IPS DF 6.9 (cell line): ENCODE results near the gene ABHD4.
"Not testable (repeated sequence)": the region's sequence is repeated elsewhere in the genome, so short reads cannot be mapped to it uniquely, and the experiment has no call there.

ENCODE experiments used
- DNase-seq: peaks from one replicate; pipeline ENCODE4 v3.0.0-alpha.2; 2013; ENCODE audit warnings: low read depth, low spot score
- H3K27ac ChIP-seq: one replicate; pipeline ENCODE4 v1.5.1; 2013; ENCODE audit warnings: low read length, control low read depth
- H3K27me3 ChIP-seq: 2 replicates; pipeline ENCODE4 v1.6.1; 2013; ENCODE audit warnings: mild to moderate bottlenecking, low read length; ENCODE audit not compliant: control insufficient read depth, insufficient read depth
- H3K36me3 ChIP-seq: 2 replicates; pipeline ENCODE4 v1.6.1; 2013; ENCODE audit warnings: low read length; ENCODE audit not compliant: control insufficient read depth, insufficient read depth
- H3K4me1 ChIP-seq: 2 replicates; pipeline ENCODE4 v1.6.1; 2013; ENCODE audit warnings: low read length; ENCODE audit not compliant: control insufficient read depth, insufficient read depth
- H3K4me3 ChIP-seq: 2 replicates; pipeline ENCODE4 v1.5.1; 2013; ENCODE audit warnings: mild to moderate bottlenecking, low read length
- H3K9me3 ChIP-seq: 2 replicates; pipeline ENCODE4 v1.6.1; 2013; ENCODE audit warnings: low read length, inconsistent platforms; ENCODE audit not compliant: control insufficient read depth, insufficient read depth
- WGBS: extraction: QIAGEN DNeasy Blood & Tissue Kit; methylation state at CpG from one replicate; pipeline ENCODE4 v1.1.7; 2013; ENCODE audit warnings: mixed read lengths, missing lambda C conversion rate; ENCODE audit not compliant: insufficient read length, insufficient coverage; 5-methylcytosine and 5-hydroxymethylcytosine counted together

ABHD4 gene

DNA sequence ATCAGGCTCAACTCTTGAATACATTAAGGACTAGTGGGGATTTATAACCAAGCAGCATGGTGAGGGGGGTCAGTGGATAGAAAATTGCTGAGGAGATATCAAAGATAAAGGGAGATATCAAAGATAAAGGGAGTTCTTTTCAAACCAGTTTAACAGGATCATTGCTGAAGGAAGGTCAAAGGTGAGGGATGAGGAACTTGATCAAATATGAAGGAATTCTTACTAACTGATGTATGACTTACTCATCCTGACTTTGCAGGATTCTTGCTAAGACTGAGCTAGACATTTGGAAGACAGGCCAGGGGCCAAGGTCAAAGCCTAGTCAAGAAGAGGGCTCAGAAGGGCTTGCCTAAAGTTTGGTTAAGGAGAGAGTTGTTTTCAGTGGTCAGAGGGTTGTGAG is 4.8 kb downstream of the ABHD4 start:
- no peaks in the 10 kb centered on the region for H3K9me3 ChIP-seq
- H3K4me1 ChIP-seq: 0 out of 2 replicates have a peak, but pooled peaks cover 3% of the 10 kb centered on the region
- no peaks in the 10 kb centered on the region for H3K27me3 ChIP-seq
- DNase-seq: no peak
- no peak overlapping the region for H3K27ac ChIP-seq
- H3K36me3 ChIP-seq: peaks cover 40% of the 10 kb centered on the region
- H3K4me3 ChIP-seq: no peak overlapping the region

DNA sequence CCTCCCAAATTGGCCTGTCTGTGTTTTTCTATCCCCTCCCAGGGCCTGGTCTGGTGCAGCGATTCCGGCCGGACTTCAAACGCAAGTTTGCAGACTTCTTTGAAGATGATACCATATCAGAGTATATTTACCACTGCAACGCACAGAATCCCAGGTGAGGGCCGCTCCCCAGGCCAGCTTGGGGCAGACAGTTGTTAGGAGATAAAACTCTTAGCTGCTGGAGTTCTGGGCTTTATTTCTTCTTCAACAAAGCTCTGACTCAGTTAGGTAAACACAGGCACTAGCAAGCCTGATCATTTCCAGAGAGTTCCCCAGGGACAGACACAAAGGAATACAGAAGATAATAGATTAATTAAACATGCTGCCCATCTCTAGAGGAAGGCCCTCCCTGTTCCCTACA is 8.3 kb downstream of the ABHD4 start:
- Histone ChIP-seq H3K9me3 (no peaks in the 10 kb centered on the region), H3K36me3 (peaks cover 53% of the 10 kb centered on the region), H3K27me3 (no peaks in the 10 kb centered on the region), H3K4me3 (no peak overlapping the region), H3K4me1 (no peaks in the 10 kb centered on the region), H3K27ac (no peak overlapping the region)
- no CpG with 5 or more reads among the region's 6 CpGs for WGBS
- DNase-seq: no peak

DNA sequence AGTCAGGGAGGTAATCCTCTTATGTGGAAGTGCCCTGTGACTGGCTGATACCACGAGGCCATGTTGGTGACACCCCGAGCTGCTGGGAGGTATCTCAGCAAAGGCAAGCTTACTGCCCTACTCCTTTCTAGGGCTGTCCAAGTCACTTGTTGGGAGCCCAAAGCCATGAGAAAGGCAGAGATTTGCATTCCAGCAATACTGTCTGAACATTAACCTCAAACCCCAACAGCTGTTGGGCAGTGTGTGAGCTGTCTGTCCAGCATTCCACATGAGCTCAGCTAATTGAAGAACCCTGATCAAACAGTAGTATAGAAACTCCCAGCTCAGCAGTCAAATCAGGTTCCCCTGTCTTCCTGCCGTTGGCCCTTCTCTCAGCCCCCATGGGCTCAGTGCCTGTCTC is 9.2 kb downstream of the ABHD4 start:
- H3K4me1 ChIP-seq: no peaks in the 10 kb centered on the region
- no peak for DNase-seq
- H3K36me3 ChIP-seq: peaks cover 46% of the 10 kb centered on the region
- H3K4me3 ChIP-seq: no peak overlapping the region
- H3K27ac ChIP-seq: no peak overlapping the region
- H3K27me3 ChIP-seq: no peaks in the 10 kb centered on the region
- no CpG with 5 or more reads among the region's 3 CpGs for WGBS
- no peaks in the 10 kb centered on the region for H3K9me3 ChIP-seq

DNA sequence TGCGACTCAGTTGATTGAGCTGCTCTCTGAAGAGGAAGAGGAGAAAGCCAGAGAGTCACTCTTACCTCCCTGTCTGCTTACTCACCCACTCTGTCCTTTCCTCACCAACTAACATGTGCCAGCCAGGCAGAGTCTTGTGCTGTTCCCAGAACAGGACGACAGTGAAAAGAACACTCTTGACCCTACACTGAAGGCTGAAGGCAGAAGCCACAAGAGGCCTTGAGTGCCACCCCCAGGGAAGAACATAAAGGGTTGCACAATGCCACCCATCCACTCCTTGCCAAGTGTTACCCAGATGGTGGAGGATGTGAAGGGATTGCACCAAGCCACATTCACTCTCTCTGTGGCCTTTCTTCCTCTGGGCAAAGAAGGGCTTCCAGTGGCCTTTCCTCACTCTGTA is 12.8 kb downstream of the ABHD4 start:
- Histone ChIP-seq H3K4me3 (no peak overlapping the region), H3K4me1 (no peaks in the 10 kb centered on the region; the same call in 1 of the 2 replicates), H3K27me3 (no peaks in the 10 kb centered on the region), H3K9me3 (no peaks in the 10 kb centered on the region), H3K36me3 (peaks cover 23% of the 10 kb centered on the region; the same call in 1 of the 2 replicates), H3K27ac (no peak overlapping the region)
- no peak for DNase-seq
- no CpG with 5 or more reads among the region's 2 CpGs for WGBS

DNA sequence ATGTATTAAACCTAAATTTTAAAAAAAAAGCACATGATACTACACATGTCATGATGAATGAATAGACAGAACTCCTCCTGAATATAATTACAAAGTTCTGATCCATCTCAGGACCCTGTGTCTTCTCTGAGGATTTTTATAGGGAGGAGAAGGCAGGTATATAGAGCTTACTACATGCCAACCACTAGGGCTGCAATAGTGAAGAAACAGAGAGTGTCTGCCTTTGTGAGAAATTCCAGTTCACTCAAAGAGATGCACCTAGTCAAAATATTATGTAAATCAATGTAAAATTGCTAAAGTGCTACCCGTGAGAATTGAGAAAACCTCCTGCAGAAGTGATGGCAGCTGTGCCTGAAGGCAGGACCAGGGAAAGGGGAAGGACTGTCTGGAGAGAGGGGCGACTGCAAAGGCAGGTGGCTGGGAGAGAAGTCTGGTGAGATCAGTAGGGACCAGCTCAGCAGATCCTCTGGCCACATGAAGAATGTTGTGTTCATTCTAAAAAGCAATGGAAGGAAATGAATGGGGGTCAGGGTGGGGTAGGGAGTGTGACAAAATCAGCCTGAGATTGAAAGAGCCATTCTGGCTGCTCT is 15.1 kb downstream of the ABHD4 start:
- no peak for DNase-seq

DNA sequence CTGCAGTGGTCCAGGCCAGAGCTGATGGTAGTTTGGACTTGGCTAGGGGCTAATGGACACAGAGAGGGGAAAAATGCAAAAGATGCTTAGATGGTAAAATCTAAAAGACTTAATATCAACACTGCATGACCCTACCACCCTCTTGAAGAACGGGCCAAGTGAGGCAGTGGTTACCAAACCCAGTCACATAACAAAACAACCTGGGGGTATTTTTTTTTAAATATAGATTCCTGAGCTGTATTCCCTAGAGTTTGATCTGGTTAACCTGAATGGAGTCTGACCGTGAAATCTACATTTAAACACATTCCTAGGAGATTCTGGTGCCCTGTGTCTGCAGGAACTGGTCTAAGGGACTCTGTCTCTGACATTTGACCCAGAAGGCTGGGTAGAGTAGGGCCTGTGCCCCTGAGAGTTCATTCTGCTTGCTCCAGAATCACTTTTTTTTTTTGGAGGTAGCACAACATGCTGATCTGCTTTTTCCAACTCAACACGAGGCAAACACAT is 15.7 kb downstream of the ABHD4 start:
- DNase-seq: no peak
- Histone ChIP-seq H3K27ac (no peak overlapping the region), H3K27me3 (no peaks in the 10 kb centered on the region), H3K4me1 (no peaks in the 10 kb centered on the region; the same call in 1 of the 2 replicates), H3K4me3 (no peak overlapping the region), H3K9me3 (no peaks in the 10 kb centered on the region), H3K36me3 (peaks cover 13% of the 10 kb centered on the region; the same call in 1 of the 2 replicates)
- WGBS: no CpG with 5 or more reads among the region's 3 CpGs

More for the DNA sequence above, 15.1 kb downstream of the ABHD4 start:
- Histone ChIP-seq H3K4me1 (no peaks in the 10 kb centered on the region; the same call in 1 of the 2 replicates), H3K27ac (no peak overlapping the region), H3K27me3 (no peaks in the 10 kb centered on the region), H3K9me3 (no peaks in the 10 kb centered on the region), H3K4me3 (no peak overlapping the region), H3K36me3 (peaks cover 13% of the 10 kb centered on the region; the same call in 1 of the 2 replicates)
- WGBS: no CpG with 5 or more reads among the region's 2 CpGs

DNA sequence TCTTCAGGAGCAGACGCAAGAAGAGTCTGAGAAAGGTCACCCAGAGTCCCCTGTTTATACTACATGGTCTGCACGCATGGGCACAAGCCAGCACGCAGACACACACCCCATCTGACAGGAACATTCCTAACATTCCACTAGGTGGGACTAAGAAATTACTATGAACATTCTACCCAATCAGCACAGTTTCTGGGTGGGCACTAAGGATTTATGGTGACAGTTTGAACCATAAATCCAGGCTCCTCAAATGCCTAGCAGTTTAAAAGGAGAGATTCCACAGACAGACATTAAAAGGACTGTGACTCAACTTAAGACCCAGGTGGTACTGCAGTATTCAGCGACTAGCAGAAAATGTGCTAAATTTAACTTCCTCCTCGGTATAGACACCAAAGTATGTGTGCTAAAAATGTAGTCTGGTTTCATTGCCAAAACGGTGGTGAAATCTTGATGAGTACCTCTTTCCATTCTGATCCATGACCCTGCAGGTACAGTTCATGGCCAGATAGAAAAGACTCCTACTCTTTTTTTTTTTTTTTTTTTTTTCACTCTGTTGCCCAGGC is 16.2 kb downstream of the ABHD4 start:
- Histone ChIP-seq H3K9me3 (no peaks in the 10 kb centered on the region), H3K27me3 (no peaks in the 10 kb centered on the region), H3K4me3 (no peak overlapping the region), H3K36me3 (peaks cover 13% of the 10 kb centered on the region; the same call in 1 of the 2 replicates), H3K4me1 (no peaks in the 10 kb centered on the region; the same call in 1 of the 2 replicates), H3K27ac (no peak overlapping the region)
- no CpG with 5 or more reads among the region's 6 CpGs for WGBS
- no peak for DNase-seq

DNA sequence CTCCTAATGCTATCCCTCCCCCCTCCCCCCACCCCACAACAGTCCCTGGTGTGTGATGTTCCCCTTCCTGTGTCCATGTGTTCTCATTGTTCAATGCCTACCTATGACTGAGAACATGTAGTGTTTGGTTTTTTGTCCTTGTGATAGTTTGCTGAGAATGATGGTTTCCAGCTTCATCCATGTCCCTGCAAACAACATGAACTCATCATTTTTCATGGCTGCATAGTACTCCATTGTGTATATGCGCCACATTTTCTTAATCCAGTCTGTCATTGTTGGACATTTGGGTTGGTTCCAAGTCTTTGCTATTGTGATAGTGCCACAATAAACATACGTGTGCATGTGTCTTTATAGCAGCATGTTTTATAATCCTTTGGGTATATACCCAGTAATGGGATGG is 17.7 kb downstream of the ABHD4 start:
- H3K4me1 ChIP-seq, H3K9me3 ChIP-seq, DNase-seq, H3K27me3 ChIP-seq, H3K36me3 ChIP-seq, H3K27ac ChIP-seq, H3K4me3 ChIP-seq: not testable (repeated sequence)
- WGBS: no CpG with 5 or more reads among the region's 2 CpGs

DNA sequence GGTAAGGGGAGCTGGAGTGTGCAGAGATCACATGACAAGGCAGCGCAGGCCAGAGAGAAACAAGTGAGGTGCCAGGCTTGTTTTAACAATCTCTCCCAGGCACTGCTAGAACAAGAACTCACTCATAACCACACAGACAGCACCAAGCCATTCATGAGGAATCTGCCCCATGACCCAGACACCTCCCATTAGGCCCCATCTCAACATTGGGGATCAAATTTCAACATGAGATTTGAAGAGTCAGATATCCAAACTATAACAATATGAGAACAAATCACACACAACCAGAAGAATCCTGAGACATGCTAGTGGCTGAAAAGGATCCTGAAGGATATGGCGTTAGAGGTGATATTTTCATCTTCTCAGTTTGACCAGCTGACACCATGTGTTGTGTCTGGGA is 24.2 kb downstream of the ABHD4 start:
- Histone ChIP-seq H3K4me1 (no peaks in the 10 kb centered on the region), H3K9me3 (no peaks in the 10 kb centered on the region), H3K4me3 (no peak overlapping the region), H3K27me3 (no peaks in the 10 kb centered on the region), H3K27ac (no peak overlapping the region), H3K36me3 (no peaks in the 10 kb centered on the region)
- no CpG with 5 or more reads among the region's 2 CpGs for WGBS
- no peak for DNase-seq

DNA sequence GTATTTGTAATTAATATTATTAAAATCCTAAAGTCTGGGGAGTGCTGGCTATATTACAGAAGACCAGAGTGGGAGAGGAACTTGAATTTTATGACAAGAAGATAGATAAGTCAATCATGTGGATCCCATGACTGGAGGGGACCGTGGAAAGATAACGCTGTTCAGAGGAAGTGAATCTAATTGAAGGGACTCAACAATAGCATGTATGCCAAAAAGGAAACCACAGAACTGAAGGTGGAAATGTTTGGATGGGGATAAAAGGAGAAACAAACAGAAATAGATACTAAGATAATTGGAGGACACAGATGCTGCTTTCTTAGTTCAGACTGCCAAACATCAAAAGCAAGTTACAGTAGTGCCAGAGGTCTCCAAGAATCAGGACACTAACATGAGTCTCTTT is 24.9 kb downstream of the ABHD4 start:
- Histone ChIP-seq H3K36me3 (no peaks in the 10 kb centered on the region), H3K27me3 (no peaks in the 10 kb centered on the region), H3K27ac (no peak overlapping the region), H3K9me3 (no peaks in the 10 kb centered on the region), H3K4me1 (no peaks in the 10 kb centered on the region; the same call in 1 of the 2 replicates), H3K4me3 (no peak overlapping the region)
- WGBS: no CpG with 5 or more reads among the region's 2 CpGs
- DNase-seq: no peak

DNA sequence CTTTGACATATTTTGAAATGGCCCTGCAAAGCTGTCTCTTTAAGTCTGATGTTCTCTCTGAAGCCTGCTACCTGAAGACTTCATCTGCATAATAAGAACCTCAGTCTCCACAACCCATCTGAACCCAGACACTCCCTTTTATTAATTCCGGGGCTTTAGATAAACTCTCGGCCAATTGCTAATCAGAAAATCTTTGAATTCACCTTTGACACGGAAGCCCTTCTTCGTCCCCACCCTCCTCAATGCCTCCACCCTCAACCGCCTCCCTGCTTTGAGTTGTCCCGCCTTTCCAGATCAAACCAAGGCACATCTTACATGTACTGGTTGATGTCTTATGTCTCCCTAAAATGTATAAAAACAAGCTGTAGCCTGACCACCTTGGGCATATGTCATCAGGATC is 28.5 kb downstream of the ABHD4 start:
- no peak overlapping the region for H3K27ac ChIP-seq
- H3K9me3 ChIP-seq: no peaks in the 10 kb centered on the region
- no CpG with 5 or more reads among the region's 6 CpGs for WGBS
- DNase-seq: no peak
- H3K4me1 ChIP-seq: no peaks in the 10 kb centered on the region; the same call in 1 of the 2 replicates
- no peaks in the 10 kb centered on the region for H3K27me3 ChIP-seq
- no peak overlapping the region for H3K4me3 ChIP-seq
- H3K36me3 ChIP-seq: no peaks in the 10 kb centered on the region
